Measurements from ENCODE around the gene MANEA. TPM values are rescaled to one million over a fixed set of nuclear protein-coding genes. Genes with fewer than 3 reads are reported as not detected.
"Not testable (repeated sequence)": the region's sequence is repeated elsewhere in the genome, so short reads cannot be mapped to it uniquely, and the experiment has no call there.

The MANEA gene
- 16.0 TPM for total RNA-seq
- long read RNA-seq, full-length matches to known transcripts, result 4 of 4 reads
- long read RNA-seq, partial matches to known transcripts, result 0 of 4 reads
- long read RNA-seq, other reads (novel, unspliced or antisense), result 0 of 4 reads

GRCh38 chr6:95577304-95578105 is at the start of gene MANEA:
Gene MANEA (plus strand): TSS chr6:95577535. CDS start chr6:95586440, 8,905 bp downstream.
- peak; percentile 92 for DNase-seq (ENCODE audit: low spot score)

DNA sequence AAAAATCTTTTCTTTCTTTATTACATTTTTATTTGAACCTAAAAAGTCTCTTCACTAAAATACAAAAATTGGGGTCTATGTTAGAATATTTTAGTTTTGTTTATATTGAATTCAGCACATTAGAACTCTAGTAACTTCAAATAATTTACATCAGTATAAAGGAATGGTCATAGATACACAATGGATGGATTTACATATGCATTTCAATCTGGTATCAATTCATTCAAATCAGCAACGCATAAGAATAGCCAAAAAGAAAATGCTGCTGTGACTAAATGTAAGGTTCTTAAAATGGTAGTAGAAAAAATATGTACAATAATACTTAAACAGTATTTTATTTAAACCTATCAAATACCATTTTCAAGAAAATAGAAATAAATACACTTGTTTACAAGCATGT is 47.6 kb upstream of the MANEA start:
- DNase-seq (ENCODE audit: low spot score), result no peak

DNA sequence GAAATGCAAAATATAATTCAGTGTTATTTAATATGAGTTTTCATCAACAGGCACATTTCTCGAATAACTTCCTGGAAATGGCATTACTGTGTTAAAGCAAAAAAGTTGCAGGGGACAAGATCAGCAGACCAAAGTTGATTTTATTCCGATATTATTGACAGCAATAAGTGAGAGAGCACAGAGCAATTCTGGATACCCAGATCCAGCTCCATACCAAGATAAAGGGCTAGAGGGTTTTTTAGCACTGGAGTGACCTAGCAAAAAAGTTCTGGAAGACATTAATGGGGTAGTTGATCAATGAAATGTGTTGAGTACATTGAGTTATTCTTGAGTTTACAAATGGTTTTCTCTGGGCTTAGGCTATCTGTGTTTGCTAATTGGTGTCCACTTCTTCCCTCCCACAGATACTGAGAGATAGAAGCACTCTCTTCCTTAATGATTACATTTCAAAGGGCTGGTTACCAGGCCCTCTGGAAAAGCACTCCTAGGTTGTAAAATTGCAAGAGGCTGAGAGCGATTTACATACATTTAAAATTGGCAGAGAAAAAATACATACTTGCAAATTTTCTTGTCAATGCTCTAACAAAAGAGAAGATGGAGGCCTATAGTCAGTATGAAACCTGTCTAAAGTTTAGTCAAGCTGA is 47.0 kb upstream of the MANEA start:
- no peak for DNase-seq (ENCODE audit: low spot score)

GRCh38 chr6:95543798-95544197 is 33.5 kb upstream of the MANEA start:
- DNase-seq (ENCODE audit: low spot score), result no peak

DNA sequence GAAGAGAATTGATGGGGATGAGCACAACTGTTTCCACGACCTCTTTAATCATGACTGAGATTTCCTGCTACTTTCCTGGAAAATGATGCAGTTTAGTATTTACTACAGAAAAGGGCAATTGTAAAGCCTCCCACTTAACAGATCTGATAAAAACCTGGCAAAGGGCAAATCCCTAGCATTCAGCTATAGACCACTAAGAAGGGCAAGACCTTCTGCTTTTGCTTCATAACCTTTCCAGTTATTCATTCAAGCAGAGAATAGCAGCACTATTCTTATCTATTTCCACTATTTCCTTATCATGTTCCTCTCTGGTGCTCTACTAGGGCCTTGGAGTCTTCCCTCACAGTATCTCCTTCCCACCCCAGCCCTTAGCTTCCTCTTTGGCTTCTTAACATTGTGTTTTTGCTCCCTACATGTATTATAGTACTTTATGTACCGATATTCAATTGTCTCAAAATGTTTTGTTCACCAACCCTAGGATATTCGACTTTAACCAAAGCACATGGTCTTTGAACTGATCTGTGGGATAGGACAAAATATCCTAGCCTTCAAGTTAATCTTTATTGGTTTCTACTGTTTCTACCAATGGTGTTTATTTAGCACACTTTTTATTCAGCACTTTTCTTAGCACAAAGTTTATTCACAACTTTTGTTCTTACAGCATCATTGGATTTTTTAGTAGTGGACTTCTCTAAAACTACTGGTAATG is 32.7 kb upstream of the MANEA start:
- DNase-seq (ENCODE audit: low spot score), result no peak

- DNase-seq (ENCODE audit: low spot score), result no peak
Measured at GRCh38 chr6:95545226-95545625, 32.1 kb upstream of the MANEA start.

DNA sequence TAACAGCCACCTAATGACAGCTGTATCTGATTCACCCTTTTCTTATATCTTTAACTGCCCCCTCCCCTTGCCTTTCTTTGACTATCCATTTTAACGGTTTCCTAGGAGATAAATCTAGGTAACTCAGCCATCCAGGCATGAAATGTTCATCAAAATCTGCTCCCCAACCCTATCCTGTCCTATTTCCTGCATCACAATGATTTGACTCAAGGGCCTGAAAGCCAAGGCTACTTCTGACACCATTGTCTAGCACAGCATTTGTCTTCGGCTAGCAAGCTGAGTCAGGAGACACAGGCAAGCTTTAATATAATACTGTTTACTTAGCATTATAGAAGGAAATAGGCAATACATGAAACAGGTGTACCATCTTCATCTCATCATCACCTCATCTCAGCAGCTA is 31.6 kb upstream of the MANEA start:
- DNase-seq (ENCODE audit: low spot score), result no peak

GRCh38 chr6:95546148-95546547 is 31.2 kb upstream of the MANEA start:
- no peak for DNase-seq (ENCODE audit: low spot score)

GRCh38 chr6:95547043-95547442 is 30.3 kb upstream of the MANEA start:
- no peak for DNase-seq (ENCODE audit: low spot score)

GRCh38 chr6:95548188-95548786 is 29.0 kb upstream of the MANEA start:
- no peak for DNase-seq (ENCODE audit: low spot score)

DNA sequence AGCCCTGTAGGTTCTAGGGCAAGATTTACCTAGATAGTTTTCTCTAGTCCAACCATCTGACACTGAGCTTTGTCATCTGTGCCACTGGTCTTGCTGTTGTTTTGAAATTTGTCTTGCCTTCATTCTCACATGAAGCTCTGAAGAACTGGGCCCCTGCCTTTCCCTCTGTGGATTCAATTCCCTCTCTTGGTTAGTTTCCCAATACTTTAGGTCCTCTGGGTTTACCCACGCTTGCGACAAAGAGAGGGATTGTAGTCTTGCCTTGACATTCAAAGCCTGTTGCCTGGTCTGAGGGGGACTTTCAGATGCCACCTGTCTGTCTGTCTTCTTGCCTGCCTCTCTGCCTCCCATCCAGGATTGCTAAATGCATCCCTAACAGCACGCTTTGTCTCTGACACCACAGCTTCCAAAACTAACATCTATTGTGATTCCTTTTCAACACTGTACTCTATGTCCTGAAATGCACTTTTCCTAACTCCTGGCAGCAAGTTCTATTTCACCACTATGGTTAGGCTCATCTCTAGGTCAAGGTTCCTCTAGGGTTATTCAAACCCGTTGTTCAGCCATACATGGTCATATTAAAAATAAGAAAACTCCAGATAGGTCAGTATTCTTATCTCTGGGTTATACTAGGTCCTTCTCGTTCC is 25.5 kb upstream of the MANEA start:
- no peak for DNase-seq (ENCODE audit: low spot score)

DNA sequence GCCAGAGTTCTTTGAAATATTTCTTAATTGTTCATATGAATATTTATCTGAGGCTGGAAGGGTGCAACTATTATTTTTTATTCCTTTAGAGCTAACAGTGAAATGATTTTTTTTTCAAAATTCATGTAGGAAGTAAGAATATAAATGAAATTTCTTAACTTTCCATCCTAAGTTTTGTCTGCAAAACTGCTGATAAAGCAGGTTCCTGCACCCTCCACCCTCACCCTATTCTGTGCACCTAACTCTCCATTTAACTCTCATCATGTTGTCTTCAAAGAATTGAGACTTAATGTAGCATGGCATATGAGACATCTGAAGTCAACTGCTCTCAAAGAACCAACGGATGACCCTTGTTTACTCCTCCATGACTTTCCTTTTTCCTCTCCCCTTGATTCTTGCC is 23.5 kb upstream of the MANEA start:
- no peak for DNase-seq (ENCODE audit: low spot score)

GRCh38 chr6:95560956-95561355 is 16.4 kb upstream of the MANEA start:
- DNase-seq (ENCODE audit: low spot score), result not testable (repeated sequence)

DNA sequence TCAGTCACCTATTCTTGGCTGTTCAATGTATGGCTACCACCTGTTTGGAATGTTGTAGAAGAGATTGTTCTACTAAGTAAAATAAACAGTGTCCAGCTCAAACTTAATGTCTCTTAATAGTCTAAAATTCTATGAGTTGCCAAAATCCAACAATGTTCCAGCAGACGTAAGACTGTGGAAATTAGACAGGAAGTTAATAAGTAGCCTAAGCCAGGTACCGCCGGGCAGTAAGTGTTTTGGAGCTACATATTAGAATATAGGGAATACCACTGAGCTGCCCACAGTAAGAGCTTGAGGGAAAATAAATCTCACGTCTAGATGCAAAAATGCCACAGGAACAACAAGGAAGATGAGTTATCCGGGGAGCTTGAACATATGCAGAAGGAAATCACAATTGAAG is 7.8 kb upstream of the MANEA start:
- DNase-seq (ENCODE audit: low spot score), result no peak

DNA sequence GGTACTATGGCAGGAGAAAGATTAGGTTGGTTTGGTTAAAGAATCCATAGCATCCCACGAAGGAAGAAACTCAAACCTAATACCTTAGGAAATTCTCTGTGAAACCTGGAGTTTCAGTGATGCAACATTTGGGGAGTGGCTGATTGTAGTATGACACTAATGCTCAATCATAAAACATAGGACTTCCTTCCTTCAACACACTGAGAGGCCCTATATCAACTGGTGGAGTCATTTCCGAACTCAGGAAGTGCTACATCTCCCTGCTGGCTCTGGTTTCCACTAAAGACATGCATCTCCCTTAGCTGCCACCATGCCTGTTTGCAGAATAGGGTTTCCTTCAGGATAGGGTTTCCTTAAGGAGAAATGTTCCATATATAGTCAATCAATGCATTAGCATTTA is 5.2 kb upstream of the MANEA start:
- DNase-seq (ENCODE audit: low spot score), result no peak

GRCh38 chr6:95574811-95575210 is 2.5 kb upstream of the MANEA start:
- no peak for DNase-seq (ENCODE audit: low spot score)

GRCh38 chr6:95576218-95576997 is 927 bp upstream of the MANEA start:
- DNase-seq (ENCODE audit: low spot score), result no peak

GRCh38 chr6:95576998-95577303 is 384 bp upstream of the MANEA start:
- no peak for DNase-seq (ENCODE audit: low spot score)

DNA sequence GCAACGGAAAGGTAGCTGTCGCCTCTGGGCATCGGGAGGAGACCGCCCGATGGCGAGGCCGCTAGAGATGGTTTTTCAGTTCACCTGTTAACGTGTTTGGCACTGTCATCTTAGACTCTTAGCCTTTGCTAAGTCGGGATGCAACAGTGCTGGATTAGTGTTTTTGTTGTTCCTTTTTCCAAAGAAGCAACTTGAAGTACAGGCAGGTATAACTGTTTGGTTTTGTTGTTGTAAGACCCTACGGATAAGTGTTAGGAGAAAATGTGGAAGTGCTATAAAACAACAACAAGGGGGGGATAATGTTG is 723 bp downstream of the MANEA start:
- DNase-seq (ENCODE audit: low spot score), result no peak

- no peak for DNase-seq (ENCODE audit: low spot score)
Measured at GRCh38 chr6:95581073-95581472, 3.7 kb downstream of the MANEA start.

DNA sequence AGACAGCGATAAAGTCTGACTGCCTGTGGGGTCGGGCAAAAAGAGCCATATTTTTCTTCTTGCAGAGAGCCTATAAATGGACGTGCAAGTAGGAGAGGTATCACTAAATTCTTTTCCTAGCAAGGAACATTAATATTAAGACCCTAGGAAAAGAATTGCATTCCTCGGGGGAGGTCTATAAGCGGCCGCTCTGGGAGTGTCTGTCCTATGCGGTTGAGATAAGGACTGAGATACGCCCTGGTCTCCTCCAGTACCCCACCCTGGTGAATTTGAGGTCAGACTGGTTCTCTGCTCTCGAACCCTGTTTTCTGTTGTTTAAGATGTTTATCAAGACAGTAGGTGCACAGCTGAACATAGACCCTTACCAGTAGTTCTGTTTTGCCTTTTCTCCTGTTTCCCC is 6.9 kb downstream of the MANEA start:
- not testable (repeated sequence) for DNase-seq (ENCODE audit: low spot score)
